Natural killer cell (primary cell): ENCODE results near the gene ZNF17. TPM values are rescaled to one million over a fixed set of nuclear protein-coding genes. Genes with fewer than 3 reads are reported as not detected.

Source experiments
- ATAC-seq, 3 donors: fragments of 150-1000 bp in 2 of 3; fragments of 200-7000 bp in 1 of 3; cut with Tn5 transposase; 1 replicate in 1 of 3; 2 replicates in 2 of 3; pipeline ENCODE4 v1.10.0; 2021; ENCODE audit warnings: mild to moderate bottlenecking in 2 of 3, moderate library complexity in 2 of 3
- DNase-seq, 2 donors: peaks; one replicate each; pipeline versions ENCODE4 v3.0.0 to v3.0.0-alpha.2; 2013 to 2021; ENCODE audit warnings: mixed read lengths in 1 of 2
- H3K27ac ChIP-seq: one replicate; pipeline ENCODE4 v1.5.1; 2013; ENCODE audit warnings: mild to moderate bottlenecking, low read length
- H3K27me3 ChIP-seq: one replicate; pipeline ENCODE4 v1.6.1; 2013; ENCODE audit warnings: low read length; ENCODE audit not compliant: control insufficient read depth, insufficient read depth
- H3K36me3 ChIP-seq: one replicate; pipeline ENCODE4 v1.6.1; 2013; ENCODE audit warnings: low read length; ENCODE audit not compliant: control insufficient read depth, insufficient read depth
- H3K4me1 ChIP-seq: one replicate; pipeline ENCODE4 v1.6.1; 2013; ENCODE audit warnings: low read length; ENCODE audit not compliant: control insufficient read depth, insufficient read depth
- H3K4me3 ChIP-seq: one replicate; pipeline ENCODE4 v1.5.1; 2013; ENCODE audit warnings: low read length
- H3K9me3 ChIP-seq: one replicate; pipeline ENCODE4 v1.6.1; 2013; ENCODE audit warnings: low read length; ENCODE audit not compliant: control insufficient read depth, insufficient read depth
- H3K27ac Mint-ChIP-seq, 2 donors: one replicate each; pipeline ENCODE4 v1.8.0; 2022; ENCODE audit warnings: mild to moderate bottlenecking in 2 of 2, mixed read lengths in 2 of 2, moderate library complexity in 1 of 2
- H3K27me3 Mint-ChIP-seq, 2 donors: one replicate each; pipeline ENCODE4 v1.8.0; 2022; ENCODE audit warnings: low read depth in 2 of 2, mixed read lengths in 2 of 2
- H3K36me3 Mint-ChIP-seq: one replicate; pipeline ENCODE4 v1.8.0; 2022; ENCODE audit warnings: mixed read lengths
- H3K4me1 Mint-ChIP-seq, 2 donors: one replicate each; pipeline ENCODE4 v1.8.0; 2022; ENCODE audit warnings: mixed read lengths in 2 of 2
- H3K4me3 Mint-ChIP-seq: one replicate; pipeline ENCODE4 v1.8.0; 2022; ENCODE audit warnings: mild to moderate bottlenecking, moderate library complexity, mixed read lengths
- H3K9me3 Mint-ChIP-seq, 2 donors: one replicate each; pipeline ENCODE4 v1.8.0; 2022; ENCODE audit warnings: mixed read lengths in 2 of 2
- WGBS: methylation state at CpG from one replicate; pipeline ENCODE4 v1.1.7; 2013; ENCODE audit warnings: missing lambda C conversion rate; ENCODE audit not compliant: insufficient coverage; 5-methylcytosine and 5-hydroxymethylcytosine counted together
- intact Hi-C: fragments of 100-400 bp; cut with micrococcal nuclease; formaldehyde crosslinking; loops from one replicate; pipeline ENCODE4 v1.14.2; 2022
- total RNA-seq, 4 donors: library from RNA; stranded (reverse); fragments of 120-200 nt in 1 of 4; gene quantifications; one replicate each; pipeline versions ENCODE4 v1.2.3 to v1.2.4, GENCODE V29; 2013 to 2022
- TF ChIP-seq, protein P1 (sequence below): fragments of 200-600 bp; IDR thresholded peaks from one replicate; pipeline ENCODE4 v1.8.0; 2022; ENCODE audit warnings: antibody characterized with exemption

Gene ZNF17
- total RNA-seq, 3 donors from 2014 or later (not counting 1 experiment from before 2014, with no cell fraction given), result 13.0 to 15.0 (median 13.3) TPM

DNA sequence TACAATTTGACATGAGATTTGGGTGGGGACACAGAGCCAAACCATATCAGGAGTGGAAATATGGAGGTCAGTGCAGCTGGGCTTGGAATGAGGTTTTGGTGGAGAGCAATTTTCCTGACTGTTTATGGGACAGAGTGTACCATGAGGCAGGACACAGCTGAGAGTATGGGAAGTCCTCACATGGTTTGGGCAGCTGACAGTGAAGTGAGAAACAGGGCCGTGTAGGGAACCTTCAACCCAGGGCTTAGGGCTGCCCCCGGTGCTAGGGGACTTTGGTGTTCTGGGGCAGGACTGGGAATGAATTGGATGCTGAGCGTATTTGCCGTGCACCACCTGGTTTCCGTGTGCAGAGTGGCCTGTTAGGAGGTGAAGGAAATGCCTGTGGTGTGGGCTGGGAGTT is 15.3 kb upstream of the ZNF17 start:
- Mint-ChIP-seq H3K9me3 (no peaks in the 10 kb centered on the region), H3K27ac (peak overlapping the region in 1 of 2 donors; percentile 74), H3K4me1 (peaks cover 40 to 43% of the 10 kb centered on the region in 2 donors), H3K36me3 (peaks cover 54% of the 10 kb centered on the region), H3K27me3 (no peaks in the 10 kb centered on the region), H3K4me3 (no peak overlapping the region)
- H3K4me3 ChIP-seq, result no peak overlapping the region
- DNase-seq (no peak), ATAC-seq (no peak)
- peaks cover 6% of the 10 kb centered on the region for H3K9me3 ChIP-seq
- 93% methylated on average over 5 of the region's 5 CpGs for WGBS
- H3K4me1 ChIP-seq, result peaks cover 10% of the 10 kb centered on the region
- intact Hi-C loops, result no loop called here
- no peaks in the 10 kb centered on the region for H3K27me3 ChIP-seq
- no peak overlapping the region for H3K27ac ChIP-seq
- TF ChIP-seq, protein P1, sequence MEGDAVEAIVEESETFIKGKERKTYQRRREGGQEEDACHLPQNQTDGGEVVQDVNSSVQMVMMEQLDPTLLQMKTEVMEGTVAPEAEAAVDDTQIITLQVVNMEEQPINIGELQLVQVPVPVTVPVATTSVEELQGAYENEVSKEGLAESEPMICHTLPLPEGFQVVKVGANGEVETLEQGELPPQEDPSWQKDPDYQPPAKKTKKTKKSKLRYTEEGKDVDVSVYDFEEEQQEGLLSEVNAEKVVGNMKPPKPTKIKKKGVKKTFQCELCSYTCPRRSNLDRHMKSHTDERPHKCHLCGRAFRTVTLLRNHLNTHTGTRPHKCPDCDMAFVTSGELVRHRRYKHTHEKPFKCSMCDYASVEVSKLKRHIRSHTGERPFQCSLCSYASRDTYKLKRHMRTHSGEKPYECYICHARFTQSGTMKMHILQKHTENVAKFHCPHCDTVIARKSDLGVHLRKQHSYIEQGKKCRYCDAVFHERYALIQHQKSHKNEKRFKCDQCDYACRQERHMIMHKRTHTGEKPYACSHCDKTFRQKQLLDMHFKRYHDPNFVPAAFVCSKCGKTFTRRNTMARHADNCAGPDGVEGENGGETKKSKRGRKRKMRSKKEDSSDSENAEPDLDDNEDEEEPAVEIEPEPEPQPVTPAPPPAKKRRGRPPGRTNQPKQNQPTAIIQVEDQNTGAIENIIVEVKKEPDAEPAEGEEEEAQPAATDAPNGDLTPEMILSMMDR, result no peak
- peaks cover 47% of the 10 kb centered on the region for H3K36me3 ChIP-seq

DNA sequence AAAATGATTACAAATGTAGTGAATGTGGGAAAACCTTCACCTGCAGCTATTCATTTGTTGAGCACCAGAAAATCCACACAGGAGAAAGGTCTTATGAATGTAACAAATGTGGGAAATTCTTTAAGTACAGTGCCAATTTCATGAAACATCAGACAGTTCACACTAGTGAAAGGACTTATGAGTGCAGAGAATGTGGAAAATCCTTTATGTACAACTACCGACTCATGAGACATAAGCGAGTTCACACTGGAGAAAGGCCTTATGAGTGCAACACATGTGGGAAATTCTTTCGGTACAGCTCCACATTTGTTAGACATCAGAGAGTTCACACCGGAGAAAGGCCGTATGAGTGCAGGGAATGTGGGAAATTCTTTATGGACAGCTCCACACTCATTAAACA is 12.1 kb upstream of the ZNF17 start:
- Histone ChIP-seq H3K36me3 (peaks cover 43% of the 10 kb centered on the region), H3K4me3 (no peak overlapping the region), H3K27me3 (no peaks in the 10 kb centered on the region), H3K4me1 (peaks cover 7% of the 10 kb centered on the region), H3K9me3 (peaks cover 6% of the 10 kb centered on the region), H3K27ac (no peak overlapping the region)
- H3K4me3 Mint-ChIP-seq, result no peak overlapping the region
- WGBS, result 100% methylated on average over 5 of the region's 5 CpGs
- no peak for ATAC-seq
- peaks cover 54% of the 10 kb centered on the region for H3K36me3 Mint-ChIP-seq
- no peak for DNase-seq
- no peaks in the 10 kb centered on the region for H3K27me3 Mint-ChIP-seq
- no peak overlapping the region for H3K27ac Mint-ChIP-seq
- TF ChIP-seq, protein P1, result no peak
- peaks cover 21 to 35% of the 10 kb centered on the region in 2 donors for H3K4me1 Mint-ChIP-seq
- intact Hi-C loops, result no loop called here
- no peaks in the 10 kb centered on the region for H3K9me3 Mint-ChIP-seq

DNA sequence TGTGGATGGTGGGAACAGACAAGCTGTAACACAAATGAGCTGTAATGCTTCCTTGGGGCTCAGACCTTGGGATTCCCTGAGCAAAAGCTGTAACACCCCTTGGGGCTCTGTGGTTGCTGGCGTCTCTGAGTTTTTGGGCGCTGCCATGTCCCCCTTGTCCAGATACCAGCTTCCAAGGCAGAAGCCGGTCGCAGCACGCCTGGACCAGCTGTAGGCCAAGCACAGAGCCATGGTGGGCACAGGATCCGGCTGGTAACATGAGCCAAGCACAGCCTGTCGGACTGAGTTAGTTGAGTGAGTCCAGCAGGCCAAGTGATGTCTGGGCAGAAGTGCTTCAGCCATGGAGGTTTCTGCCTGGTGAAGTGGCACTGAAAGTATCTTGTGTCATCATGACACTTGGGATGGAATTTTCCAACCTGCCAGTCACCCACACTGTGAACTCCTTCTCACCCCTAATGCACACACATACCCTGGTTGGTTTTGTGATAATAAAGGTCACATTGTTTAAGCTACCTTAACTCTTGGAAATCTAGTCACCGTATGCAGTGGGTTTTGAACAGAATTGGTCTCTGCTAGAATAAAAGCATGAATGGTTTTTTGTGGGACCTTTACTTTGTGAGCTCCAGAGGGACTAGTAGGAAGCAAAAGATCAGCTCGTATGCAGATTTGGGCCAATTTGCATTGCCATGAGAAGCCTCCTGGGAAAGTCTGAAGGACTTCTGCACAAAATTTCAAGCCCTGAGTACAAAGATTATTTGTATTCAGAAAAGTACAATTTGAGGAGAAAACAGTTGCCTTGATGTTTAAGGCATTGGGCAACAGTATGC is 7.0 kb upstream of the ZNF17 start:
- WGBS, result 97% methylated on average over 9 of the region's 9 CpGs
- TF ChIP-seq, protein P1, result no peak
- intact Hi-C loops, result no loop called here

More for the DNA sequence above, 7.0 kb upstream of the ZNF17 start:
- no peak overlapping the region for H3K4me3 Mint-ChIP-seq
- no peak overlapping the region for H3K4me3 ChIP-seq
- peaks cover 3% of the 10 kb centered on the region for H3K4me1 ChIP-seq
- H3K27me3 ChIP-seq, result no peaks in the 10 kb centered on the region
- no peak for ATAC-seq
- H3K9me3 ChIP-seq, result no peaks in the 10 kb centered on the region
- peaks cover 10% of the 10 kb centered on the region for H3K36me3 ChIP-seq
- no peaks in the 10 kb centered on the region for H3K27me3 Mint-ChIP-seq
- H3K9me3 Mint-ChIP-seq, result no peaks in the 10 kb centered on the region
- no peak overlapping the region for H3K27ac ChIP-seq
- H3K4me1 Mint-ChIP-seq, result peaks cover 5 to 8% of the 10 kb centered on the region in 2 donors
- DNase-seq, result no peak
- H3K36me3 Mint-ChIP-seq, result peaks cover 7% of the 10 kb centered on the region
- H3K27ac Mint-ChIP-seq, result no peak overlapping the region
